GM18870 (cell line): ENCODE data around the gene WDFY3.
"Not testable (repeated sequence)": the region's sequence is repeated elsewhere in the genome, so short reads cannot be mapped to it uniquely, and the experiment has no call there.

ENCODE experiments used
- ATAC-seq: cut with Tn5 transposase; IDR thresholded peaks from one replicate; pipeline ENCODE4 v1.9.1; 2021; ENCODE audit warnings: moderate library complexity; ENCODE audit not compliant: unreplicated experiment

WDFY3 gene

GRCh38 chr4:84870398-84871163 lies 95.9 kb downstream of the WDFY3 start:
- no peak for ATAC-seq

- no peak for ATAC-seq
Measured at GRCh38 chr4:84866295-84866694, 100.2 kb downstream of the WDFY3 start.

- no peak for ATAC-seq
Measured at GRCh38 chr4:84865600-84865999, 100.9 kb downstream of the WDFY3 start.

- no peak for ATAC-seq
Measured at GRCh38 chr4:84862064-84862463, 104.4 kb downstream of the WDFY3 start.

GRCh38 chr4:84857296-84857695 lies 109.2 kb downstream of the WDFY3 start:
- ATAC-seq = no peak

GRCh38 chr4:84856468-84857049 lies 109.9 kb downstream of the WDFY3 start:
- no peak for ATAC-seq

- no peak for ATAC-seq
Measured at GRCh38 chr4:84855774-84856173, 110.7 kb downstream of the WDFY3 start.

- no peak for ATAC-seq
Measured at GRCh38 chr4:84852081-84852480, 114.4 kb downstream of the WDFY3 start.

- no peak for ATAC-seq
Measured at GRCh38 chr4:84849051-84849640, 117.3 kb downstream of the WDFY3 start.

GRCh38 chr4:84848432-84848831 lies 118.1 kb downstream of the WDFY3 start:
- no peak for ATAC-seq

- ATAC-seq = no peak
Measured at GRCh38 chr4:84847978-84848377, 118.5 kb downstream of the WDFY3 start.

- ATAC-seq = no peak
Measured at GRCh38 chr4:84846985-84847384, 119.5 kb downstream of the WDFY3 start.

GRCh38 chr4:84841435-84841834 lies 125.1 kb downstream of the WDFY3 start:
- ATAC-seq = no peak

GRCh38 chr4:84837751-84838150 lies 128.7 kb downstream of the WDFY3 start:
- ATAC-seq = no peak

GRCh38 chr4:84829633-84830032 lies 136.9 kb downstream of the WDFY3 start:
- ATAC-seq = not testable (repeated sequence)

- ATAC-seq = no peak
Measured at GRCh38 chr4:84826681-84827080, 139.8 kb downstream of the WDFY3 start.

- ATAC-seq = no peak
Measured at GRCh38 chr4:84825701-84826341, 140.7 kb downstream of the WDFY3 start.

GRCh38 chr4:84821064-84821463 lies 145.4 kb downstream of the WDFY3 start:
- no peak for ATAC-seq

GRCh38 chr4:84814094-84814750 lies 152.3 kb downstream of the WDFY3 start:
- no peak for ATAC-seq

- ATAC-seq = no peak
Measured at GRCh38 chr4:84809946-84810345, 156.5 kb downstream of the WDFY3 start.

GRCh38 chr4:84808332-84808731 lies 158.2 kb downstream of the WDFY3 start:
- no peak for ATAC-seq
